IMR-90 (cell line): Measurements from ENCODE around the gene CEACAM3. TPM values are rescaled to one million over a fixed set of nuclear protein-coding genes. Genes with fewer than 3 reads are reported as not detected.

Experiments
- ATAC-seq: fragments of 200-7000 bp; cut with Tn5 transposase; 2 replicates; pipeline ENCODE4 v1.9.1; 2020; ENCODE audit warnings: low read depth, mild to moderate bottlenecking, moderate library complexity
- BruUV-seq: library from RNA; stranded (reverse); fragments of 400-500 nt; replicated peaks from 2 replicates; lab custom pipeline; 2021; lab: Mats Ljungman, UMichigan
- CTCF ChIA-PET: fragments of 300-600 bp; formaldehyde crosslinking; extraction: SDS; loops from one replicate; lab custom pipeline; 2021; ENCODE audit warnings: antibody characterized with exemption; lab: Yijun Ruan, JAX
- POLR2A ChIA-PET: fragments of 300-600 bp; sonication (Branson Sonifier 250); formaldehyde crosslinking; loops from one replicate; lab custom pipeline; 2022; ENCODE audit warnings: antibody characterized with exemption; ENCODE audit not compliant: unreplicated experiment; lab: Charles Lee
- DNase-seq: peaks from one replicate; pipeline ENCODE4 v3.0.0; 2013
- H2AFZ ChIP-seq: replicated peaks from 2 replicates; pipeline ENCODE3; 2013; ENCODE audit warnings: low read length, mild to moderate bottlenecking; ENCODE audit not compliant: poor library complexity
- H2AK5ac ChIP-seq: 2 replicates; pipeline ENCODE4 v1.6.1; 2013; ENCODE audit warnings: low read depth, low read length, inconsistent platforms
- H2AK9ac ChIP-seq: replicated peaks from 2 replicates; pipeline ENCODE3; 2013; ENCODE audit warnings: mild to moderate bottlenecking, low read depth, low read length, moderate library complexity; ENCODE audit not compliant: poor library complexity
- H2BK120ac ChIP-seq: 2 replicates; pipeline ENCODE4 v1.6.1; 2013; ENCODE audit warnings: low read depth, low read length, inconsistent platforms
- H2BK15ac ChIP-seq: 3 replicates; pipeline ENCODE4 v1.6.1; 2013; ENCODE audit warnings: low read depth, low read length, inconsistent platforms
- H2BK20ac ChIP-seq: 2 replicates; pipeline ENCODE4 v1.6.1; 2013; ENCODE audit warnings: low read depth, mild to moderate bottlenecking, inconsistent platforms, low read length, moderate library complexity
- H2BK5ac ChIP-seq: 2 replicates; pipeline ENCODE4 v1.6.1; 2013; ENCODE audit warnings: mild to moderate bottlenecking, low read depth, low read length, inconsistent platforms; ENCODE audit not compliant: poor library complexity, severe bottlenecking
- H3K14ac ChIP-seq: replicated peaks from 2 replicates; pipeline ENCODE4 v1.6.1; 2013; ENCODE audit warnings: low read depth, low read length, inconsistent platforms
- H3K18ac ChIP-seq: 2 replicates; pipeline ENCODE4 v1.6.1; 2013; ENCODE audit warnings: low read depth, low read length, control low read depth
- H3K23ac ChIP-seq: 2 replicates; pipeline ENCODE4 v1.6.1; 2013; ENCODE audit warnings: low read depth, low read length, inconsistent platforms
- H3K27ac ChIP-seq: 2 replicates; pipeline ENCODE4 v1.5.1; 2013; ENCODE audit warnings: mild to moderate bottlenecking, control low read depth, low read length; ENCODE audit not compliant: insufficient read depth
- H3K27me3 ChIP-seq: 2 replicates; pipeline ENCODE4 v1.6.1; 2013; ENCODE audit warnings: low read length; ENCODE audit not compliant: control insufficient read depth, insufficient read depth
- H3K36me3 ChIP-seq: 2 replicates; pipeline ENCODE4 v1.6.1; 2013; ENCODE audit warnings: low read length, mixed read lengths; ENCODE audit not compliant: control insufficient read depth, insufficient read depth
- H3K4ac ChIP-seq: 2 replicates; pipeline ENCODE4 v1.6.1; 2013; ENCODE audit warnings: low read depth, low read length, inconsistent platforms
- H3K4me1 ChIP-seq: 2 replicates; pipeline ENCODE4 v1.6.1; 2013; ENCODE audit warnings: low read length, mixed read lengths; ENCODE audit not compliant: control insufficient read depth, insufficient read depth
- H3K4me2 ChIP-seq: 2 replicates; pipeline ENCODE4 v1.6.1; 2013; ENCODE audit warnings: low read depth, mild to moderate bottlenecking, control low read depth, low read length, moderate library complexity
- H3K4me3 ChIP-seq: 2 replicates; pipeline ENCODE4 v1.5.1; 2013; ENCODE audit warnings: low read depth, mild to moderate bottlenecking, control low read depth, low read length, moderate library complexity; ENCODE audit not compliant: insufficient read depth
- H3K56ac ChIP-seq: 2 replicates; pipeline ENCODE4 v1.6.1; 2013; ENCODE audit warnings: low read length, inconsistent platforms; ENCODE audit not compliant: insufficient read depth; ENCODE audit errors: extremely low read depth
- H3K79me1 ChIP-seq, 2 experiments: 2 replicates each; pipeline ENCODE4 v1.6.1; 2013; ENCODE audit warnings: low read length in 2 of 2, inconsistent platforms in 1 of 2, low read depth in 1 of 2
- H3K9ac ChIP-seq: 2 replicates; pipeline ENCODE4 v1.6.1; 2013; ENCODE audit warnings: low read depth, low read length, control low read depth
- H3K9me1 ChIP-seq: 2 replicates; pipeline ENCODE4 v1.6.1; 2013; ENCODE audit warnings: low read length, inconsistent platforms; ENCODE audit not compliant: insufficient read depth
- H3K9me3 ChIP-seq: 2 replicates; pipeline ENCODE4 v1.6.1; 2013; ENCODE audit warnings: low read length; ENCODE audit not compliant: control insufficient read depth, insufficient read depth
- H4K20me1 ChIP-seq: 2 replicates; pipeline ENCODE4 v1.6.1; 2013; ENCODE audit warnings: low read length, inconsistent platforms; ENCODE audit not compliant: insufficient read depth
- H4K5ac ChIP-seq: 2 replicates; pipeline ENCODE4 v1.6.1; 2013; ENCODE audit warnings: mild to moderate bottlenecking, low read depth, low read length, control low read depth
- H4K8ac ChIP-seq, 2 experiments: 2 replicates each; pipeline ENCODE4 v1.6.1; 2013; ENCODE audit warnings: low read depth in 2 of 2, low read length in 2 of 2, control low read depth in 1 of 2, inconsistent platforms in 1 of 2
- H4K91ac ChIP-seq: 2 replicates; pipeline ENCODE4 v1.6.1; 2013; ENCODE audit warnings: low read depth, low read length, inconsistent platforms; ENCODE audit not compliant: insufficient read depth
- CEBPB ChIP-seq: IDR thresholded peaks from 2 replicates; pipeline ENCODE4 v1.6.1; 2012; ENCODE audit warnings: low read depth, low read length, improper control_type of control experiment
- CTCF ChIP-seq: conservative IDR thresholded peaks from 2 replicates; pipeline ENCODE4 v1.5.1; 2012; ENCODE audit warnings: mild to moderate bottlenecking, low read depth, low read length, improper control_type of control experiment
- MAZ ChIP-seq: IDR thresholded peaks from 2 replicates; pipeline ENCODE4 v1.6.1; 2012; ENCODE audit warnings: low read depth, mild to moderate bottlenecking, low read length, improper control_type of control experiment, moderate library complexity, borderline replicate concordance
- MXI1 ChIP-seq: IDR thresholded peaks from 2 replicates; pipeline ENCODE4 v1.6.1; 2012; ENCODE audit warnings: low read depth, mild to moderate bottlenecking, low read length, moderate library complexity, borderline replicate concordance
- RAD21 ChIP-seq: IDR thresholded peaks from 2 replicates; pipeline ENCODE4 v1.6.1; 2012; ENCODE audit warnings: low read length, improper control_type of control experiment
- RCOR1 ChIP-seq: IDR thresholded peaks from 2 replicates; pipeline ENCODE4 v1.6.1; 2012; ENCODE audit warnings: mild to moderate bottlenecking, low read length, improper control_type of control experiment; ENCODE audit not compliant: insufficient replicate concordance
- RFX5 ChIP-seq: IDR thresholded peaks from 2 replicates; pipeline ENCODE4 v1.8.0; 2012; ENCODE audit warnings: low read depth, mild to moderate bottlenecking, low read length, moderate library complexity
- SMC3 ChIP-seq: fragments of 150-350 bp; IDR thresholded peaks from 2 replicates; pipeline ENCODE4 v1.6.1; 2016; ENCODE audit warnings: low read depth, mild to moderate bottlenecking, antibody characterized with exemption, low read length, moderate library complexity
- WGBS, 2 experiments: methylation state at CpG; one replicate each; pipeline versions ENCODE4 v1.1.5 to v1.1.7; 2013; ENCODE audit warnings: missing lambda C conversion rate in 2 of 2; ENCODE audit not compliant: insufficient read length in 1 of 2; ENCODE audit errors: extremely low coverage in 2 of 2; 5-methylcytosine and 5-hydroxymethylcytosine counted together
- dilution Hi-C: fragments of 300-500 bp; cut with HindIII; formaldehyde crosslinking; loops from one replicate; pipeline ENCODE4 v1.14.3; 2018; ENCODE audit warnings: low sequenced_read_pairs; ENCODE audit not compliant: unreplicated experiment
- in situ Hi-C: fragments of 300-500 bp; cut with MboI; formaldehyde crosslinking; loops from 3 replicates; pipeline ENCODE4 v1.14.3; 2019; ENCODE audit warnings: low sequenced_read_pairs, inconsistent platforms, mixed read lengths
- intact Hi-C: fragments of 100-400 bp; cut with micrococcal nuclease; formaldehyde crosslinking; loops from 2 replicates; pipeline ENCODE4 v1.10.0; 2022
- polyA plus RNA-seq, 3 experiments: library from polyadenylated mRNA; depleted of rRNA; stranded (reverse); fragments of >200 nt; gene quantifications; 2 replicates each; pipeline ENCODE4 v1.2.3, GENCODE V29; 2012; ENCODE audit warnings: low replicate concordance in 1 of 3
- total RNA-seq: library from RNA; depleted of rRNA; stranded (reverse); fragments of >200 nt; gene quantifications from 2 replicates; pipeline ENCODE4 v1.2.3, GENCODE V29; 2012

Gene CEACAM3
- total and polyA plus RNA-seq, 2 of the 4 experiments (the other 2 are of a cell fraction), result not detected

GRCh38 chr19:41785653-41786052 is 10.7 kb upstream of the CEACAM3 start:
- Histone ChIP-seq H2AK9ac (no peak overlapping the region), H3K14ac (no peak overlapping the region), H2AK5ac (no peak overlapping the region), H3K27me3 (peaks cover 5% of the 10 kb centered on the region), H4K8ac (no peak overlapping the region), H2BK120ac (no peak overlapping the region), H3K4ac (no peak overlapping the region), H3K56ac (no peak overlapping the region), H4K91ac (no peak overlapping the region), H3K23ac (no peak overlapping the region), H3K9ac (no peak overlapping the region), H3K9me3 (no peaks in the 10 kb centered on the region), H3K4me3 (no peak overlapping the region), H3K79me1 (no peaks in the 10 kb centered on the region), H2BK15ac (no peak overlapping the region), H2BK20ac (no peak overlapping the region), H3K36me3 (no peaks in the 10 kb centered on the region), H3K4me1 (no peaks in the 10 kb centered on the region), H4K20me1 (no peaks in the 10 kb centered on the region), H2BK5ac (no peak overlapping the region), H2AFZ (no peak overlapping the region), H3K9me1 (no peaks in the 10 kb centered on the region), H4K5ac (no peak overlapping the region), H3K18ac (no peak overlapping the region), H3K27ac (no peak overlapping the region), H3K4me2 (no peak overlapping the region)
- DNase-seq (peak; percentile 65), ATAC-seq (peak; percentile 93)
- in situ Hi-C loops (no loop called here), dilution Hi-C loops (no loop called here), intact Hi-C loops (no loop called here)
- POLR2A ChIA-PET, result no interaction called here
- no peak for TF ChIP-seq MAZ
- no peak for TF ChIP-seq CEBPB
- peak; percentile 15; the same call in 1 of the 2 replicates for TF ChIP-seq SMC3
- TF ChIP-seq RAD21, result peak; percentile 45
- TF ChIP-seq RCOR1, result no peak
- TF ChIP-seq RFX5, result no peak
- peak; percentile 61 for TF ChIP-seq CTCF
- no peak for TF ChIP-seq MXI1
- WGBS, 2 experiments, result no CpG with 5 or more reads among the region's 10 CpGs
- no TSS peak for BruUV-seq
- CTCF ChIA-PET, result interaction anchor here (1.9 kb wide), 1 partner anchor 10 kb away, joined by 11 read pairs; the partner anchor contains the start of gene CEACAM3
